GM11168 (cell line): ENCODE results near the gene ZC3H12A.

ENCODE experiments used
- in situ Hi-C: fragments of 300-500 bp; cut with MboI; formaldehyde crosslinking; loops from one replicate; pipeline ENCODE4 v1.12.0; 2022; ENCODE audit warnings: low sequenced_read_pairs; ENCODE audit not compliant: unreplicated experiment

ZC3H12A gene

DNA sequence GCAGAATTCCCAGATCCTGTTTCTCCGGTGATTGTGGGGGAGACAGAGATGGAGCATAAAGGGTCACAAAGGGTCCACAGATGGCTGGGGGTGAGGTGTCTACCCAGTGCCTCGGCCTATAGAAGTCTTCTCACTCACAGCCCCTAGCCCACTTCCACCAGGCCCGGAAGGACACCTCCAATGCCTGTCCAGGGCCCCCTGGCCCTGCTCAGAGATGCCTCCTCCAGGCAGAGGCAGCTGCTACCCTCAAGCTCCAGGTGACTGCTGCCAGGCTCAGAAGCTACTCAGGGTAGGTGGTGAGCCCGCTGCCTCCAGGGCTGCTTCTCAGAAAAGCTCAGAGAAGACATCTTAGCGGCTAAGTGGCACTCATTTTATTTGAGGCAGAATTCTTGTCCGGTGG is 22.0 kb upstream of the ZC3H12A start:
- in situ Hi-C loops = loop anchor here (10.0 kb wide), 1 partner anchor 52 kb away; no protein-coding TSS in a partner anchor

DNA sequence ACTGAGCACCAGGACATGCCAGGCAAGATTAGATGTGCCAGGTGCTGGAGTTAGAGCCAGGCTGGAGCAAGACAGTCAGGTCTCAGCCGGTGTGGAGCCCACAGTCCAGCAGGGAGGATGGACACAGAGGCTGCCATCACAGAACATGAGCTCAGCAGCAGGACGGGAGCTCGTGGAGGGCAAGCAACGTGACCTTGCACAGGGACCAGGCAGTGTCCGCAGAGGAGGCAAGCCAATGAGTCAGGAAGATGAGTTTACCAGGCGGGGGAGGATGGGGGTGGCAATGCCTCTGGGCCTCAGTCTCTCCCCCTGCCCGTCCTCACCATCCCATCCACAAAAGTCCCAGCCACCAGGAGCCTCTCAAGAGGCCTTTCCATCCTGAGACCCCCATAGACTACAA is 20.7 kb upstream of the ZC3H12A start:
- in situ Hi-C loops = loop anchor here (10.0 kb wide), 1 partner anchor 51 kb away; no protein-coding TSS in a partner anchor

DNA sequence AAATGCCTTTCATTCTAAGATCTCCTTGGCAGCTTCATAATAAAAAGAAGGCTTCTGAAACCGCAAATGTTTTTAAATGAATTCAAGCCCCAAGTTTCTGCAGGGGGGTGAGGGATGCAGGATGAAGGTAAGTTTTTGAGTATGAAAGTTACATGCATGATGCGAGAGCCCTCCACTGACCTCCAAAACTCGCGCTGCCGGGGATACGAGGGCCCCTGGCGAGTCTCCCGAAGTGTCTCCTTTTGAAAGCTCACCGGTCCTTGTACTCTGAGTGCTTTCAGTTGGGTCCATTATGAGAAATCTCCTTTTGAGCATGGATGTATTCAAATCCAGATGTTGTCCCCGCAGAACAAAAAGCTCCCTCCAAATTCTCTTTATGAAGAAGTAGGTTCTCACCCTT is 18.9 kb upstream of the ZC3H12A start:
- in situ Hi-C loops = loop anchor here (10.0 kb wide), 1 partner anchor 49 kb away; no protein-coding TSS in a partner anchor

DNA sequence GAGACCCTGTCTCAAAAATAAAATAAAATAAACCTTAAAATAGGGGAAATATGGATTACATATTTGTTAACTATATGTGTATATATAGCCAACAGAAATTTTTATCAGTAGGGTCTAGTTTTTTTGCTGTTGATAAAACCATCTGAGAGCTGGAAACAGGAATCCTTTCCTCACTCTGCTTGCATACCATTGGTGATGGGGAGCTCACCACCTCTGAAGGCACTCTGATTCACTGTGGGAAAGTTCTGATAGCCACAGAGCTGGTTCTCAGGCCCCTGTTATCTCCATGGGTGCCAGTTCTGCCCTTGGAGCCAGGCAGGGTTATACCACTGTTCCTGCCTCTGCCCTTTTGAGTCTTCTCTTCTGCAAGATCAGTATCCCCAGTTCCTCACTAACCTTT is 17.8 kb upstream of the ZC3H12A start:
- in situ Hi-C loops = loop anchor here (10.0 kb wide), 1 partner anchor 48 kb away; no protein-coding TSS in a partner anchor

DNA sequence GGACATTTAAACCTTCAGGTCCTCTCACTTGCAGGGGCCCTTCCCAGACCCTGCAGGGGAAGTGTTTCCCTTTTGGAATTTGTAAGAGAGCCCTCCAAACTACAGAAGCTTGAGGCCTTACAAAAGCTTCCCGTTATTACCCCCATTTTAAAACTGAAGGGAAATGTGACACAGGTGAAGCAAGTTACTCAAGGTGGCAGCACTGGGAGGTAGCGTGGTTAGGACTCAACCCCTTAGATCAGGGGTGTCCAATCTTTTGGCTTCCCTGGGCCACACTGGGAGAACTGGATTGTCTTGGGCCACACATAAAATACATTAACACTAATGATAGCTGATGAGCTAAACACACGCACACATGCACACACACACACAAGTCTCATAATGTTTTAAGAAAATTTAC is 15.8 kb upstream of the ZC3H12A start:
- in situ Hi-C loops = loop anchor here (10.0 kb wide), 1 partner anchor 46 kb away; no protein-coding TSS in a partner anchor

DNA sequence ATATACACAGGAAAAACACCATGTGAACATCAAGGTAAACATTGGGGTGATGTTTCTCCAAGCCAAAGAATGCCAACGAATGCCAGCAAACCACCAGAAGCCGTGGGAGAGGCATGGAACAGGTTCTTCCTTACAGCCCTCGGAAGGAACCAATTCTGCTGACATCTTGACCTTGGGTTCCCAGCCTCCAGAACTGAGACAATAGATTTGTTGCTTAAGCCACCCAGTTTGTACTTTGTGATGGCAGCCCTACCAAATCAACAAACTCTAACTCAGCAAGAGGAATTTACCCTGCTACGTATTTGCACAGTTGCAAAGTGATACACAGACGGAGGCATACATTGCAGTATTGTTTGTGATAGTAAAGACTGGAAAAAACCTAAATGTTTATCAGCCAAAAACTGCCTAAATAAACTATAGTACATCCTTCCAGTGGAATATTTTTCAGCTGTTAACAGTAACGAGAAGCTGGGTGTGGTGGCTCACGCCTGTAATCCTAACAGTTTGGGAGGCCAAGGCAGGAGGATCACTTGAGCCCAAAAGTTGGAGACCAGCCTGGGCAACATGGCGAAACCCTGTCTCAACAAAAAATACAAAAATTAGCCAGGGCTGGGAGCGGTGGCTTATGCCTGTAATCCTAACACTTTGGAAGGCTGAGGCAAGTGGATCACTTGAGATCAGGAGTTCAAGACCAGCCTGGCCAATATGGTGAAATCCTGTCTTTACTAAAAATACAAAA is 12.5 kb upstream of the ZC3H12A start:
- in situ Hi-C loops = no loop called here

DNA sequence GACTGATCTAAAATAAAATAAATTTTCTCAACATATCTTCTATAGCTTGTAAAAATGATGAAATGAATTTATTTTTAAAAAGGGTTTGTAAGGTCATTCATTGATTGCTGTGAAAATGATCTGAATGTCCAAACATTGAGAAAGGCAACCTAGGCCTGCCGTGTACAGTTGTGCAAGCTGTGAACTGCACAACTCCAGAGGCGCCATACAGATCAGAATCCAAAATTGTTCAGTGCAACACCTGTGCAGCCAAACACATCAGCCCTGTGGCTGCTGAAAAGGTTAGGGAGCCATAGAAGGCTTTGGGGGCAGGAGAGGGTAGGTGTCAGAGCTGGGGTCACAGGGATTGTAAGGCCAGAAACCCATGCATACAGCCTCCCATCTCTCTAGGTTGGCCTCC is 9.9 kb upstream of the ZC3H12A start:
- in situ Hi-C loops = no loop called here

DNA sequence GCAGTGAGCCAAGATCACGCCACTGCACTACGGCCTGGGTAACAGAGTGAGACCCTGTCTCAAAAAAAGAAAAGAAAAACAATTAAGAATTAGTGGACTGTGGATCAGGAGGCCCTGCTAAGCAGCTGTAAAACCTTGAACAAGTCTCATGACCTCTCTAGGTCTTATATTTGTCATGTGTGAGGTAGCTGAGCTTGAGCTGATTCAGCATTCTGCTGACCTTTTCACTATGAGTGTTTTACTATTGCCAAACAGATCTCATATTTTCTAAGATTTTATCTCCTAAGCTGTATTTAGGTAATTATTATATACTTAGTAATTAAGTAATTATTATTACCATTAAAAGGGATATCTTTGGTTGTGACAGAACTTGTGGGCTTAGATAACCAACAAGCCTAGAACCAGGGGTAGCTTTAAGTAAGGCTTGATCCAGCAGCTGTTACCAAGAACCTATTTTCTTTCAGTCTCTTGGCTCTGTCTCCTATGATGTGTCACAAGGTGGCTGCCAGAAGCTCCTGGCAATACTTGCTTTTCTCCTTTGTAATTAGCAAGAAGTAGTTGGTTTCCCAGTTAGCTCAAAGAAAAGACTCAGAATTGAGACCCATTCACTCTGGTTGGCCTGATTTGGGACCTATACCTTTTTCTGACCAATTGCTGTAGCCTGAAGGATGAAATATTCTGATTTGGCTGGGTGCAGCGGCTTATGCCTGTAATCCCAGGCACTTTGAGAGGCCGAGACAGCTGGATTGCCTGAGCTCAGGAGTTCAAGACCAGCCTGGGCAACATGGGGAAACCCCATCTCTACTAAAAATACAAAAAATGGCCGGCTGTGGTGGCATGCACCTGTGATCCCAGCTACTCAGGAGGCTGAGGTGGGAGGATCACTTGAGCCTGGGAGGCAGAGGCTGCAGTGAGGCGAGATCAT is 8.5 kb upstream of the ZC3H12A start:
- in situ Hi-C loops = no loop called here

DNA sequence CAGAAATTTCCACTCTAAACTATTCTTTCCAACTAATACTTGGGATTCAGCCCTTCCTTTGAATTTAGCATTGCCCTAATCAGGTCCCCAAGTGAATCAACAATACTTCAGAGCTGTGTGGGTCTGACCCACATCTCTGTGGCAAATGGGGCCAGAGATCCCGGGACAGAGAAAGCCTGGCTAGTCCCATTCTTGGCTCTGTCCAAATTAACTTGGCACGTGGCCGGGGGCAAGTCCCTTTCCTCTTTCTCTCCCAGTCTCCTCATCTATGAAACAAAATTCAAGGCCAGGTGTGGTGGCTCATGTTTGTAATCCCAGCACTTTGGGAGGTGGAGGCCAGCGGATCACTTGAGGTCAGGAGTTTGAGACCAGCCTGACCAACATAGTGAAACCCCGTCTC is 6.3 kb upstream of the ZC3H12A start:
- in situ Hi-C loops = no loop called here

DNA sequence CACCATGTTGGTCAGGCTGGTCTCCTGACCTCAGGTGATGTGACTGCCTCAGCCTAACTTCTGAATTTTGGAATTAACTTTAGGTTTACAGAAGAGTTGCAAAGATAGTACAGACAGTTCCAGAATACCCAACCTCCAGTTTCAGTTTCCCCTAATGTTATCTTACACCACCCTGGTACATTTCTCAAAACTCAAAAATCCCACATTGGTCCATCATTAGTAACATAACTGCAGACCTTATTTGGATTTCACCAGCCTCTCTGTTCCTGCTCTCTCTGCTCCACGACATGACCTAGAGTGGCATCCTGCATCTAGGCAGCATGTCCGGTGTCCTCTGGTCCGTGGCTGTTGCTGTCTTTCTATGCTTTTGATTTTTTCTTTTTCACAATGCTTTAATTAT is 5.0 kb upstream of the ZC3H12A start:
- in situ Hi-C loops = no loop called here

DNA sequence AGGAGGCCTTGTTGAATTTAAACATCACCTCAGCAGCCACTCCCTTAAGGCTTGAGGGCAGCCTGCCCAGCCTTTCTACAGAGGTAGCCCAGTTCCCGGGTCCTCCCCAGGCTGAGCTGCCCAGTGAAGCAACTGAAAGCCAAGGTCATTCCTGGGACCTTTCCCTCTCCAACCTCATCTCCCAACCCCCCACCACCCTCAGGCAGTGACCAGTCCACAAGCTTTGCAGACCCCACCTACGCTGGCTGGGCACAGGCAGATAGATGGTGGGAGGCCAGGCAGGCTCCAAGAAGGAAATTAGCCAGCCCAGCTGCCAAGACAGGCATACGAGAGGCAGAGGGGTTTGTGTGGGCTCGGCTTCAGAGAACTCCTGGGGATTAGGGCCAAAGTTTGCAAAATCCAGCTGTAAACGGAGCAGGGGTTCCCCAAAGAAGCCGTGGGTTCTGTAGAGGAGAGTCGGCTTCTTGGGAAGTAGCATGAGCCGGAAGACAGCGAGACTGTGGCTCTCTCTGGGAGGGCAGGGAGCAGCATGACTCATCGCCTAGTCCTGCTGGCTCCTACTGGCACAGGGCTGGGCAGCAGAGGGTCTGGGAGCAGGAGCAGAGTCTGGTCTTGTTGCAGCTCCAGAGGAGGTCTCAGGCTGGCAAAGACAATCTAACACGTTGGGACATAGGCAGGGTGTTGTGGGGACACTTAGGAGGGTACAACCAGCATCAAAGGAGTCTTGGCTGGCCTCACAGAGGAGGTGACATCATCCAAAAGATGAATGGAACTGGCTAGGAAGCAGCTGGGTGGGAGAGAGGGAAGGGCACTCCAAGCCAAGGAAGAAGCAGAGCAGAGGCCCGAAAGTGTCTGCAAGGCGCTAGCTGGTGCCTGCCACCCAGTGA is 2.8 kb upstream of the ZC3H12A start:
- in situ Hi-C loops = no loop called here

DNA sequence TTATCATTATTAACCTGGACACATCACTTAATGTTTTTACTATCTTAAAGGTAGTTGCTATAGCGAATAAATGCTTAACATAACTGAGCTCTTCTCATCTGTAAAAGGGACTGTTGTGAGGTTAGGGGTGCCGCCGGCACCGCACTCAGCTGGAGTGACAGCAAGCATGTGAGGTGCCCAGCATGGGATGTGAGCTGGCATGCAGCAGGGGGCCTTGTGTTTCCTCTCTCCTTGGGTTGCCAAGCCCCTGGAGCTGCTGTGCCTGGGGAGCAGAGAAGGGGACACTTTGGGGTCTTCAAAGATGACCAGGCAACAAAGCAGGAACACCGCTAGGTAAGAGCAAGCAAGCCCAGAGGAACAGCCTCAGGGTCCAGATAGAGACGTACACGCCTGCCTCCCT is 2.1 kb upstream of the ZC3H12A start:
- in situ Hi-C loops = no loop called here

DNA sequence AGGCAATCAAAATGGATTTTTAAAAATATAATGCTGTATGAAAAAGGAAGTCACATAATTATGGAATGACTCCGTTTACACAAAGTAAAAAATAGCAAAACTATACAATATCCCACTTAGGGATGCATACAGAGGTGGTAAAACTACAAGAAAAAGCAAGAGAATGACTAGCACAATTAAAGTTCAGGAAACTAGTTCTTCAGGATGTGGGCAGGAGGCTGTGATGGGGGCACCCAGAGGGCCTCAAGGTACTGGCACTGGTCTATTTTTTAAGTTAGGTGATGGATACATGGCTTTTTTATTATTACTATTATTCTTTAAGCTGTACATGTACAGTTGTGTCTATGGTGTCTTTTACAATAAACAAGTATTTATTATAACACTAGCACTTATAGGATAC is 1.4 kb upstream of the ZC3H12A start:
- in situ Hi-C loops = no loop called here

DNA sequence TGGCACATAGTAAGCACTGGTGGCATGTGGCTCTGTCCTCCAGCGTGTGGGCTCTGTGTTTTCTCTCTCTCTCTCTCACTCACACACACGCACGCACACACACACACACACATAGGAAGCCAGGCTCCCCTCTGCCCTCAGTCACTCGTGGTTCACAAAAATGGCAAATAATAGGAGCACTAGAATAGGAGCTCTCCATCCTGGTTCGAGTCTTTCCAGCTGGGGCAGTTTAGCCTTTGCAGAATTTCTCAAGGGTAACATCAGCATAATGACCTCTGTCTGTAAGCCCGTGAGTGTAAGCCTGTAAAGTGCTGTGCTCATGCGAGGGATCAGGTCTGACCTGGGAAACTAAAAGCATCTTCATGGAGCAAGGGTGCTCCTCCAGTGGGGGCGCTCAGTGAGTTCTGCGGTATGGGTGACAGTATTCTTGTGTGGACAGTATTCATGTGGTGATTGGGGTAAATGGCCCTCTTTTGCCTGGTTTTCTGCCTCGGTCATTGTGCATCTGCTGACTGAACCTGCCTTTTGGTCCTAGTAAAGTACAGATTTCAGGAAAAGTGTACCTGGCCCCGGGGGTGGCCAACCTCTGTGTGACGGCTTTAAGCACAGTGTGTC is 842 bp upstream of the ZC3H12A start:
- in situ Hi-C loops = no loop called here

DNA sequence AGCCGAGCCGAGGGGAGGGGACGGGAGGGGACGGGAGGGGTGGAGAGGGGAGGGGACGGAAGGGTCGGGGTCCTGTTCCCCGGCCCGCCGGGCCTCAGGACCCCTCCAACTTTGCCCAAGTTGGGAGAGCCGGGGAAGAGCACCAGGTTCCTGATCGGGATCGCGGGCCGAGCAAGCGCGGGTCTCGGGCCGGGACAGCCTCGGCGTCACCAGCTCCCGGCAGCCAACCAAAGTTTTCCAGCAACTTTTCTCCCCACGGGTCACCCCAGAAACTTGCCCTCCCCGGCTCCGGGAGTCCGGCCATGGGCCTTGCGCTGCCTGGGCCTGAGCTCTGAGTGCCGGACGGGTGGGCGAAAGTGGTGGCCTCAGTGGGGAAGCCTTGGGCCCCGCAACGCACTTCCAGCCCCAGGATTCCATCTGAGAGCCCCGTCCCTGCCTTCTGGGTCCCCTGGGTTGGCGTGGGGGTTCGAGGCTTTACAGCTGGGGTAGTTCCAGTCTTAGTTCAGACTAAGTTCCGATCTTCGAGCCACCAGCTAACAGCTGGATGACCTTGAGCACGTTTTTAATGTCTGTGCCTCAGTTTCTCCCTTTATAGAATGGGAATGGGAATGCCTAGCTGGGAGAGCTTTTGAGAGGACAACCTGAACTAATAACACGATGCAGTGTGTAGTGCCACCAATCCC is 458 bp downstream of the ZC3H12A start:
- in situ Hi-C loops = no loop called here

DNA sequence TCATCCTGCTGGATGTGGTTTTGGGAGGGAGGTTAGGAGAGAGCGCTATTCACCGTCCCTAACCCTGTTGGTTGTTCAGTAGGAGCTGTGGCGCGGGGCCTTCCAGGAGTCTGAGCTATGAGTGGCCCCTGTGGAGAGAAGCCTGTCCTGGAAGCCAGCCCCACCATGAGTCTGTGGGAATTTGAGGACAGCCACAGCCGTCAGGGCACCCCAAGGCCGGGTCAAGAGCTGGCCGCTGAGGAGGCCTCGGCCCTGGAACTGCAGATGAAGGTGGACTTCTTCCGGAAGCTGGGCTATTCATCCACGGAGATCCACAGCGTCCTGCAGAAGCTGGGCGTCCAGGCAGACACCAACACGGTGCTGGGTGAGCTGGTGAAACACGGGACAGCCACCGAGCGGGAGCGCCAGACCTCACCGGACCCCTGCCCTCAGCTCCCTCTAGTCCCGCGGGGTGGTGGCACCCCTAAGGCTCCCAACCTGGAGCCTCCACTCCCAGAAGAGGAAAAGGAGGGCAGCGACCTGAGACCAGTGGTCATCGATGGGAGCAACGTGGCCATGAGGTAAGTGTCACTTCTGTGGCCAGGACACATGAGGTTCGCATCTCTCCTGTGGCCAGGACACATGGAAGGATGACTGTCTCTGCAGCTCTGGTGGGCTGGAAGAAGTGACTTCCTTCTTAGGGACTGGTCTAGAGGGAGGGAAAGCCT is 1.2 kb downstream of the ZC3H12A start:
- in situ Hi-C loops = no loop called here

DNA sequence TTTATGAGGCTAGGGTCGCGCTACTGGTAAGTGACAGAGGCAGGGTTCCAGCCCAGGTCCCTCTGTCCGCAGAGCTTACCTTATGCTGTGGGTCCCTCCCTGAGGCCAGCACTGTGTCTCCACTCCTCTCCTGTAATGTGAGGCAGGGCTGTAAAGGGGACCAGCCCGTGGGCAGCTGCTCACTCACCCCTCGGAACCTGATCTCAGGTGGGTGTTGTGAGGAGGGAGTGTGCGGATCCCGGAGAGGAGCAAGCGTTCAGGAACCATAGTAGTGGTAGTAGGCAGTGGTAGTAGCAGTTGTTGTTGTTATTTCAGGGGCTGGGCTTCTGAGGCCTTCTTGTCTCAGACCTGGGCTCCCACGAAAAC is 1.7 kb downstream of the ZC3H12A start:
- in situ Hi-C loops = no loop called here

DNA sequence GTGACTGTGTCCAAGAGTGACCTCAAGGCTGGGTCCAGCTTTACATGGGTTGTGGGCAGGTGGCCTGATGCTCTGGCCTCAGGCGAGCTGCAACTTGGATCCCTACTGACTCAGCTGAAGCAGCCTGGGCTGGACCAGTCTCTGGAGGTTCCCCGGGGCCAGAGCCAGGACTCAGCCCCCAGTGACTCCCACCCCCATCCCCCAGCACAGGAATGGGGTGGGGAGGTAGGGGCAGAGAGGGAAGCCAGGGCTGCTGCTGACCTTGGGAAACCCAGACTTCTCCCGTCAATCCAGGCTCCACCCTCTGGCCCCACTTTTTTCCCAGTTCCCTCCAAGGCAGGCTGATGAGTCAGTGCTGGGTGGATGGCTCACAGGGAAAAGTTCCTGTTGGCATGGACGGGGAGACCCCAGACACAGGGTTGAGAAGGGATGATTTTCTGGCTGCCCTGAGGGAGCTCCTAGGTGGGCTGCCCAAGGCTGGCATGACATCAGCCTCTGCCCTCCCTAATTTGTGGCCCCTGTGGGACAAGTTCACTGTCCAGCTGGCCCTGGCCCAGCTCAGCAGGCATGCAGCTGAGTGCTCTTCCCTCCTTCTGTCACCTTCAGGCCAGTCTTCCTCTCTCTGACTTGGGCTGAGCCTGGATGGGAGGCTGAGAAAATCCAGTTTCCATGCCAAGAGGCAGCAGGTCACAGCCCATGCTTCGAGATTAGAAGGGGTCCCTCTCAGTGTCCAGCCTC is 2.2 kb downstream of the ZC3H12A start:
- in situ Hi-C loops = no loop called here
